Activated CD8-positive, alpha-beta T cell treated with anti-CD3 and anti-CD28 coated beads, Interleukin-2, amount 10 ng/mL, durations not matched to agents 7 days and 5 days (primary cell): ENCODE measurements around the gene RIPK4. TPM values are rescaled to one million over a fixed set of nuclear protein-coding genes. Genes with fewer than 3 reads are reported as not detected.
"Not testable (repeated sequence)": the region's sequence is repeated elsewhere in the genome, so short reads cannot be mapped to it uniquely, and the experiment has no call there.

ENCODE experiments used
- ATAC-seq: fragments of 150-1000 bp; cut with Tn5 transposase; one replicate; pipeline ENCODE4 v1.10.0; 2021; ENCODE audit warnings: moderate library complexity
- CTCF ChIA-PET: fragments of 350-600 bp; sonication (Branson Sonifier 250); formaldehyde crosslinking; loops from one replicate; lab custom pipeline; 2021; ENCODE audit warnings: antibody characterized with exemption; lab: Charles Lee
- POLR2A ChIA-PET: fragments of 350-600 bp; sonication (Branson Sonifier 250); formaldehyde crosslinking; loops from one replicate; lab custom pipeline; 2021; ENCODE audit warnings: antibody characterized with exemption; lab: Charles Lee
- DNase-seq: peaks from one replicate; pipeline ENCODE4 v3.0.0-alpha.2; 2020
- H3K27ac Mint-ChIP-seq: one replicate; pipeline ENCODE4 v1.8.0; 2021; ENCODE audit warnings: mild to moderate bottlenecking, mixed read lengths
- H3K27me3 Mint-ChIP-seq: one replicate; pipeline ENCODE4 v1.8.0; 2021; ENCODE audit warnings: low read depth, mixed read lengths
- H3K36me3 Mint-ChIP-seq: one replicate; pipeline ENCODE4 v1.8.0; 2021; ENCODE audit warnings: low read depth, mixed read lengths
- H3K4me1 Mint-ChIP-seq: one replicate; pipeline ENCODE4 v1.8.0; 2021; ENCODE audit warnings: low read depth, mixed read lengths
- H3K4me3 Mint-ChIP-seq: one replicate; pipeline ENCODE4 v1.8.0; 2021; ENCODE audit warnings: mild to moderate bottlenecking, mixed read lengths
- H3K9me3 Mint-ChIP-seq: one replicate; pipeline ENCODE4 v1.8.0; 2022; ENCODE audit warnings: mixed read lengths; ENCODE audit not compliant: insufficient read depth
- microRNA-seq: library from miRNA; unstranded; fragments of <30 nt; microRNA quantifications from one replicate; pipeline ENCODE4 v1.2.0, GENCODE V29; 2022
- total RNA-seq, 2 experiments: library from RNA; stranded (reverse); gene quantifications; one replicate each; pipeline ENCODE4 v1.2.3, GENCODE V29; 2021

The RIPK4 gene
- total RNA-seq, 2 experiments from 2014 or later, result not detected

GRCh38 chr21:41705546-41706262, 61.1 kb downstream of the RIPK4 start:
- no peaks in the 10 kb centered on the region for H3K36me3 Mint-ChIP-seq
- peaks cover 8% of the 10 kb centered on the region for H3K27me3 Mint-ChIP-seq
- H3K4me3 Mint-ChIP-seq, result no peak overlapping the region
- no peak for ATAC-seq
- ChIA-PET POLR2A (no interaction called here), CTCF (no interaction called here)
- H3K27ac Mint-ChIP-seq, result no peak overlapping the region
- peaks cover 7% of the 10 kb centered on the region for H3K4me1 Mint-ChIP-seq
- DNase-seq, result no peak
- H3K9me3 Mint-ChIP-seq, result no peaks in the 10 kb centered on the region

- Mint-ChIP-seq H3K27ac (no peak overlapping the region), H3K4me1 (peaks cover 7% of the 10 kb centered on the region), H3K4me3 (no peak overlapping the region), H3K27me3 (peaks cover 5% of the 10 kb centered on the region), H3K9me3 (no peaks in the 10 kb centered on the region), H3K36me3 (no peaks in the 10 kb centered on the region)
- no peak for ATAC-seq
- POLR2A ChIA-PET, result no interaction called here
- CTCF ChIA-PET, result no interaction called here
- DNase-seq, result no peak
Measured at GRCh38 chr21:41703857-41704501, 62.9 kb downstream of the RIPK4 start.

DNA sequence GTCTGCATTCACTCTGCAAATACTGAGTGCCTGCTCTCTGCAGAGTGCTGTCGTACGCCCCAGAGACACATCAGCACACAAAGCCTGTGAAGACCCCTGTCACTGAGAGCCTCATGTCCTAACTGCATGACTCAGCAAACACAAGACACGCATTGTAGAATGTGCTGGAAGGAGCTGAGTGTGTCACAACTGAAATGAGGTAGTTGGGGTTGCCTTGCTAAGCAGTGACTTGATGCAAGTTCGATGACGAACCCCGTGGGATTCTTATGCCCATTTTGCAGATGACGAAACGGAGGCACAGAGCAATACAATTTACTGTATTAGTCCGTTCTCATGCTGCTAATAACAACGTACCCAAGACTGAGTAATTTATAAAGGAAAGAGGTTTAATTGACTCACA, 65.1 kb downstream of the RIPK4 start:
- Mint-ChIP-seq H3K36me3 (no peaks in the 10 kb centered on the region), H3K4me3 (no peak overlapping the region), H3K9me3 (no peaks in the 10 kb centered on the region), H3K27me3 (peaks cover 2% of the 10 kb centered on the region), H3K27ac (no peak overlapping the region), H3K4me1 (peaks cover 2% of the 10 kb centered on the region)
- ChIA-PET POLR2A (no interaction called here), CTCF (no interaction called here)
- no peak for DNase-seq
- ATAC-seq, result no peak

DNA sequence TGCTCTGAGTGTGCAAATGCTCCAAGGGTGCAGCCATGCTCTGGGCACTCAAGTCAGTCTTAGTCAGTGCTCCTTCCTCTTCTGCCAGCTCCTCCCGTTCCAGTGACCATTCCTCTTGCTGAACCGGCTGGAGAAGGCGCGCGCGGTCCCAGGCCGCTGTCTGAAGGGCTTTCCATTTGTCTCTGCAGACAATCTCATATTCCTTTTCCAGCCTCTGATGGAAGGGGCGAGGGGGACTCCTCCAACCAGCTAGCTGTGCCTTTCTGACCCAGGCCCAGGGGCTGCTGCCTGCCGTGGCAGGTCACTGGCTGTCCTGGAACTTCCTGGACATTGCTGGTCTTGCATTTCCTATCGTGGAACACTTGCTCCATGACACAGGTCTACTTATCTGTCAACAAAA, 67.5 kb downstream of the RIPK4 start:
- Mint-ChIP-seq H3K27ac (no peak overlapping the region), H3K9me3 (no peaks in the 10 kb centered on the region), H3K4me1 (no peaks in the 10 kb centered on the region), H3K4me3 (no peak overlapping the region), H3K27me3 (no peaks in the 10 kb centered on the region), H3K36me3 (no peaks in the 10 kb centered on the region)
- ChIA-PET POLR2A (no interaction called here), CTCF (no interaction called here)
- ATAC-seq, result no peak
- no peak for DNase-seq

DNA sequence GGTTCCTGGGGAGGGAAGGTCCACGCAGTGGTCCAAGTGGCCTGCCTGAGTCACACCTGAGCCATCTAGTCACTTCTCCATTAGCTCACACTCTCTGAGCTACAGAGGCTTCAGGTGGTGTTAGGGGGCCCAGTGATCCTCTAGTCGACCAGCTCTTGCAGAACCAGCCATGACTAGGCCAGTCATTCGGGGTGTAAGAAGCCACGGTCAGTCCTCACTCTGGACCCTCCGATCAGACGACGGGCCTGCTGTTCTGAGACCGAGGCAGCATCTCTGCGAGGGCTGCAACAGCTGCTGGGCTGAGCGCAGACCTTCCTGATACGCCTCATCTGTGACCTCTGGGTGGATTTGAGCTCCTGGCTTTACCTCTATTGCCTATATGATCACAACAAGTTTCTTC, 68.8 kb downstream of the RIPK4 start:
- Mint-ChIP-seq H3K27ac (no peak overlapping the region), H3K9me3 (no peaks in the 10 kb centered on the region), H3K4me3 (no peak overlapping the region), H3K4me1 (no peaks in the 10 kb centered on the region), H3K36me3 (no peaks in the 10 kb centered on the region), H3K27me3 (no peaks in the 10 kb centered on the region)
- ChIA-PET CTCF (no interaction called here), POLR2A (no interaction called here)
- ATAC-seq (no peak), DNase-seq (no peak)

DNA sequence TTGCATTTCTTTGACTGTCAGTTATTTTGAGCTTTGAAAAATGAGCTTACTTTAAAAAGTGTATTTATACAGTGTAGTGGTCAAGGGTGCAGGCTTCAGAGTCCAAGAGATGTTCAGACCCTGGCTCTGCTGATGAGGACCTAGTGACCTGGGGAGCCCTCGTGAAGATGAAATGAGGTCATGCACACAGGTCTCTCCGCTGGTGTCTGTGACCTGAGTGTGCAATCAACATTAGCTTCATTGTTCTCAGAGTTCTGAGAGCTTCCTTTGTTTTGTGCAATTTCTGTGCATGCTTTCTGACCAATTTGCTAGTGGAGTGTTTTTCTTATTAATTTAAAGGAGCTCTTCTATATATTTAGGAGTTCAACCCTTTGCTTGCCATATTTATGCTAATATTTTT, 71.3 kb downstream of the RIPK4 start:
- POLR2A ChIA-PET, result no interaction called here
- ATAC-seq (no peak), DNase-seq (no peak)
- Mint-ChIP-seq H3K27ac (no peak overlapping the region), H3K36me3 (no peaks in the 10 kb centered on the region), H3K4me3 (no peak overlapping the region), H3K9me3 (no peaks in the 10 kb centered on the region), H3K4me1 (no peaks in the 10 kb centered on the region), H3K27me3 (peaks cover 4% of the 10 kb centered on the region)
- CTCF ChIA-PET, result no interaction called here

DNA sequence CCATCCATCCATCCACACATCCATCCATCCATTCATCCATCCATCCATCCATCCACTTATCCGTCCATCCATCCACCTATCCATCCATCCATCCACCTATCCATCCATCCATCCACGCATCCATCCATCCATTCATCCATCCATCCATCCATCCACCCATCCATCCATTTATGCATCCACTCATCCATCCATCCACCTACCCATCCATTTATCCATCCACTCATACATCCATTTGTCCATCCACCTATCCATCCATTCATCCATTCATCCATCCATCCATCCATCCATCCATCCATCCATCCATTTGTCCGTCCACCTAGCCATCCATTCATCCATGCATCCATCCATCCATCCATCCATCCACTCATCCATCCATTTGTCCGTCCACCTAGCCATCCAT, 72.8 kb downstream of the RIPK4 start:
- ATAC-seq, CTCF ChIA-PET, H3K27ac Mint-ChIP-seq, H3K9me3 Mint-ChIP-seq, H3K4me1 Mint-ChIP-seq, POLR2A ChIA-PET, H3K27me3 Mint-ChIP-seq, H3K36me3 Mint-ChIP-seq, DNase-seq, H3K4me3 Mint-ChIP-seq: not testable (repeated sequence)

DNA sequence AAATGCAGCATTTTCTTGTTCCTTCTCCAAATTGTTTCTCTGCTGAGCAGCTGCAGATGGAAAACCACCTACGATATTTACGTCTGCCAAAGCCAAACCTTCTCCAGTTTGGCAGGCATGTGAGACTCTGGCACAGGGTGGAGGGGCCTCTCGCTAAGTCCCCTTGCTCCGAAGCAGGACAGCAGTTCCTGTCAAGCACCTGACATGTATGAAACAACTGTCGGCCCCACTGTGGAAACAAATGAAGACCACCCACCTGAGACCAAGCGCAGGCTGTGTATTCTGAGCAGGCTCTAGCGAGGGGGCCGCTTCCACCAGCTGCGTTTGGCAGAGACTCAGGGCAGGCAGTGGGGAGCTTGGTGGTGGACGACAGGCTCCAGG, 74.7 kb downstream of the RIPK4 start:
- peaks cover 5% of the 10 kb centered on the region for H3K27me3 Mint-ChIP-seq
- ChIA-PET POLR2A (no interaction called here), CTCF (no interaction called here)
- H3K27ac Mint-ChIP-seq, result no peak overlapping the region
- ATAC-seq (no peak), DNase-seq (no peak)
- H3K4me1 Mint-ChIP-seq, result no peaks in the 10 kb centered on the region
- no peaks in the 10 kb centered on the region for H3K36me3 Mint-ChIP-seq
- H3K9me3 Mint-ChIP-seq, result no peaks in the 10 kb centered on the region
- H3K4me3 Mint-ChIP-seq, result no peak overlapping the region

DNA sequence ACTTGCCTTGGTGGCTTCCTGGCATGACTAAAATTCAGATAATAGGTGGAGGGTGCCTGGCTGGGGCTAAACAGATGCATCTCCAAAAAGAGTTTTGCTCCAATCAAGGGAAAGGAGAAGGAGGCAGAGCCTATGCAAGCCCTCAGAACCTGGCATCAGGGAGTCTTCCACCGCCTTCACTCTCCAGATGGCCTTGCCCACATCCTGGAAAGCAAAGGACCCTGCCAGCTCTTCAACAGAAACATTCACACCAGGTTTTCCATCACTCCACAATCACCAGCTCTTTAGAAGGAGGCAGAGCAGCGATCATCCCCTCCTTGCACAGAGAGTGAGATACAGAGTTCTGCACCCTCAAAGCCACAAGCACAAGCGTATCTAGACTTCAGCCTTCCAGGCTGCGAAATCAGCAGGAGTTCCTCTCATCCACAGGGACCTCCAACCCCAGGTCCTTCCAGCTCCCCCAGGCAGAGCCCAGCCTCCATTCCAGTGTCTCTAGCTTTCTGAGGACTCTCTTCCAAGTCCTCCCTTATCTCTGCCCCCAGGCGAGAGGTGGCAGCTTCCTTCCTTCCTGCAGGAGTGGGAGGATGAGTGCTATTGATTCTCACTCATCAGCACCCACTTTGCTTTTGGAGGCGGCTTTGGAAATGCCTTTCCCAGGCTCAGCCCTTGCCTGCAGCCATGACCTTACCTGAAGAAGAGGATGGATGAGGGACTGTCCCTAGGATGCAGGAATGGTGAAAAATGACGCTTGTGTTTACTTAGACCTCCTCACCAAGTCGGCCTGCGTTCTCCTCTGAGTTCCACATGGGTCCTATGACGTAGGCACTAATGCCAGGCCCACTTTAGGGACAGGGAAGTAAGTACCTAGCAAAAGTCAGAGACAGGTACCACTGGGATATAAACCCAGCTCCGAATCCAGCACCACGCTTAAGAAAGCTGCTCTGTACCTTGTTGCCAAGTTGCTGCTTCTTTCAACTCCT, 75.4 kb downstream of the RIPK4 start:
- H3K27ac Mint-ChIP-seq, result no peak overlapping the region
- no peaks in the 10 kb centered on the region for H3K9me3 Mint-ChIP-seq
- DNase-seq (no peak), ATAC-seq (no peak)
- H3K4me1 Mint-ChIP-seq, result no peaks in the 10 kb centered on the region
- H3K36me3 Mint-ChIP-seq, result no peaks in the 10 kb centered on the region
- CTCF ChIA-PET, result no interaction called here
- peaks cover 5% of the 10 kb centered on the region for H3K27me3 Mint-ChIP-seq
- H3K4me3 Mint-ChIP-seq, result no peak overlapping the region
- POLR2A ChIA-PET, result no interaction called here

Small RNA genes within 50 kb of the gene (microRNA-seq; reads per million reads assigned to microRNA genes)
- not detected for gene MIR6814

Other genes starting within 250 kb of the RIPK4 start
- 1 to 10 TPM; 8.5 to 9.6 TPM for gene PRDM15, start 112.3 kb upstream of the RIPK4 start, total RNA-seq
- gene C2CD2, start 187.0 kb upstream of the RIPK4 start, total RNA-seq, result 1 to 10 TPM; 5.5 to 5.6 TPM
- 10 to 100 TPM; 19.5 to 23.6 TPM for gene ZBTB21, start 243.3 kb upstream of the RIPK4 start, total RNA-seq